H9 (cell line): Measurements from ENCODE around the gene ZNF469. TPM values are rescaled to one million over a fixed set of nuclear protein-coding genes. Genes with fewer than 3 reads are reported as not detected.

Experiments used
- DNase-seq: peaks from one replicate; pipeline ENCODE4 v3.0.0-alpha.2; 2017
- H2AFZ ChIP-seq: one replicate; pipeline ENCODE4 v1.6.1; 2013; ENCODE audit warnings: mild to moderate bottlenecking, low read length, control low read depth, moderate library complexity
- H2AK5ac ChIP-seq: 2 replicates; pipeline ENCODE4 v1.6.1; 2013; ENCODE audit warnings: low read length, control low read depth, mixed read lengths; ENCODE audit not compliant: insufficient read length
- H2BK120ac ChIP-seq: one replicate; pipeline ENCODE4 v1.6.1; 2013; ENCODE audit warnings: low read depth, mild to moderate bottlenecking, low read length, control low read depth, inconsistent platforms; ENCODE audit not compliant: poor library complexity, severe bottlenecking
- H2BK12ac ChIP-seq: 2 replicates; pipeline ENCODE4 v1.6.1; 2013; ENCODE audit warnings: low read length, control low read depth, mixed read lengths, low read depth; ENCODE audit not compliant: insufficient read length
- H2BK15ac ChIP-seq: 2 replicates; pipeline ENCODE4 v1.6.1; 2013; ENCODE audit warnings: low read depth, low read length, control low read depth
- H2BK20ac ChIP-seq: one replicate; pipeline ENCODE4 v1.6.1; 2013; ENCODE audit warnings: low read depth, mild to moderate bottlenecking, low read length, control low read depth, inconsistent platforms; ENCODE audit not compliant: poor library complexity, severe bottlenecking
- H2BK5ac ChIP-seq: 2 replicates; pipeline ENCODE4 v1.6.1; 2013; ENCODE audit warnings: low read length, control low read depth, mixed read lengths; ENCODE audit not compliant: insufficient read length
- H3K14ac ChIP-seq: 2 replicates; pipeline ENCODE4 v1.6.1; 2013; ENCODE audit warnings: low read length, control low read depth; ENCODE audit not compliant: insufficient read depth
- H3K18ac ChIP-seq: 2 replicates; pipeline ENCODE4 v1.6.1; 2013; ENCODE audit warnings: low read depth, mild to moderate bottlenecking, mixed read lengths, low read length, control low read depth; ENCODE audit not compliant: insufficient read length
- H3K23ac ChIP-seq: 2 replicates; pipeline ENCODE4 v1.6.1; 2013; ENCODE audit warnings: low read length, control low read depth, mixed read lengths, low read depth; ENCODE audit not compliant: insufficient read length
- H3K23me2 ChIP-seq: 2 replicates; pipeline ENCODE4 v1.6.1; 2013; ENCODE audit warnings: low read depth, mild to moderate bottlenecking, mixed read lengths, low read length, control low read depth; ENCODE audit not compliant: insufficient read length, poor library complexity, severe bottlenecking
- H3K27ac ChIP-seq: 2 replicates; pipeline ENCODE4 v1.5.1; 2013; ENCODE audit warnings: low read length, control low read depth, mixed read lengths, low read depth; ENCODE audit not compliant: insufficient read length
- H3K27me3 ChIP-seq: 2 replicates; pipeline ENCODE4 v1.6.1; 2013; ENCODE audit warnings: low read length, control low read depth, inconsistent platforms; ENCODE audit not compliant: insufficient read depth
- H3K4ac ChIP-seq: 2 replicates; pipeline ENCODE4 v1.6.1; 2013; ENCODE audit warnings: low read depth, mild to moderate bottlenecking, control low read depth, inconsistent platforms, low read length, moderate library complexity
- H3K4me1 ChIP-seq: 2 replicates; pipeline ENCODE4 v1.6.1; 2013; ENCODE audit warnings: low read length, control low read depth, inconsistent platforms; ENCODE audit not compliant: insufficient read depth
- H3K4me2 ChIP-seq: 2 replicates; pipeline ENCODE4 v1.6.1; 2013; ENCODE audit warnings: low read length, control low read depth, mixed read lengths; ENCODE audit not compliant: insufficient read length, insufficient read depth
- H3K56ac ChIP-seq: 2 replicates; pipeline ENCODE4 v1.6.1; 2013; ENCODE audit warnings: low read depth, mild to moderate bottlenecking, mixed read lengths, low read length, control low read depth; ENCODE audit not compliant: insufficient read length
- H3K79me1 ChIP-seq: 2 replicates; pipeline ENCODE4 v1.6.1; 2013; ENCODE audit warnings: low read depth, mild to moderate bottlenecking, moderate library complexity, low read length, control low read depth, inconsistent platforms; ENCODE audit not compliant: insufficient read depth, poor library complexity, severe bottlenecking
- H3K79me2 ChIP-seq: 2 replicates; pipeline ENCODE4 v1.6.1; 2013; ENCODE audit warnings: low read length, control low read depth, inconsistent platforms; ENCODE audit not compliant: insufficient read depth
- H3K9ac ChIP-seq: 2 replicates; pipeline ENCODE4 v1.6.1; 2013; ENCODE audit warnings: low read length, control low read depth, mixed read lengths; ENCODE audit not compliant: insufficient read length; ENCODE audit errors: extremely low read depth
- H3K9me3 ChIP-seq: one replicate; pipeline ENCODE4 v1.6.1; 2013; ENCODE audit warnings: low read depth, low read length, inconsistent platforms; ENCODE audit not compliant: control insufficient read depth
- H3T11ph ChIP-seq: one replicate; pipeline ENCODE4 v1.6.1; 2013; ENCODE audit warnings: mild to moderate bottlenecking, low read length, control low read depth, inconsistent platforms
- H4K20me1 ChIP-seq: one replicate; pipeline ENCODE4 v1.6.1; 2013; ENCODE audit not compliant: control insufficient read depth, insufficient read length, insufficient read depth
- H4K5ac ChIP-seq: 2 replicates; pipeline ENCODE4 v1.6.1; 2013; ENCODE audit warnings: low read depth, mild to moderate bottlenecking, mixed read lengths, low read length, control low read depth; ENCODE audit not compliant: insufficient read length
- H4K8ac ChIP-seq: replicated peaks from 2 replicates; pipeline ENCODE4 v1.6.1; 2013; ENCODE audit warnings: low read length, control low read depth, mixed read lengths, low read depth; ENCODE audit not compliant: insufficient read length
- H4K91ac ChIP-seq: 2 replicates; pipeline ENCODE4 v1.6.1; 2013; ENCODE audit warnings: low read depth, mild to moderate bottlenecking, moderate library complexity, mixed read lengths, low read length, control low read depth; ENCODE audit not compliant: insufficient read length
- H3K27ac Mint-ChIP-seq, 3 experiments: 2 replicates in 2 of 3; 3 replicates in 1 of 3; pipeline ENCODE4 v1.8.0; 2020 to 2021; ENCODE audit warnings: mixed read lengths in 3 of 3, mild to moderate bottlenecking in 1 of 3, moderate library complexity in 1 of 3
- H3K27me3 Mint-ChIP-seq: 2 replicates; pipeline ENCODE4 v1.8.0; 2021; ENCODE audit warnings: low read depth, mild to moderate bottlenecking, moderate library complexity, mixed read lengths
- H3K36me3 Mint-ChIP-seq, 3 experiments: 2 replicates in 2 of 3; 3 replicates in 1 of 3; pipeline ENCODE4 v1.8.0; 2020 to 2021; ENCODE audit warnings: low read depth in 3 of 3, mixed read lengths in 3 of 3; ENCODE audit not compliant: insufficient read depth in 1 of 3
- H3K4me1 Mint-ChIP-seq, 2 experiments: 2 replicates each; pipeline ENCODE4 v1.8.0; 2020; ENCODE audit warnings: mixed read lengths in 2 of 2
- H3K4me3 Mint-ChIP-seq, 2 experiments: 2 replicates in 1 of 2; 3 replicates in 1 of 2; pipeline ENCODE4 v1.8.0; 2020 to 2021; ENCODE audit warnings: mild to moderate bottlenecking in 2 of 2, mixed read lengths in 2 of 2, moderate library complexity in 1 of 2
- H3K9me3 Mint-ChIP-seq, 2 experiments: 2 replicates in 1 of 2; 3 replicates in 1 of 2; pipeline ENCODE4 v1.8.0; 2020; ENCODE audit warnings: mild to moderate bottlenecking in 2 of 2, mixed read lengths in 2 of 2, moderate library complexity in 1 of 2
- CTCF ChIP-seq: fragments of 200-600 bp; sonication (generic); conservative IDR thresholded peaks from 3 replicates; pipeline ENCODE4 v1.8.0; 2021; ENCODE audit warnings: antibody characterized with exemption, mild to moderate bottlenecking
- WGBS: extraction: QIAGEN DNeasy Blood & Tissue Kit; methylation state at CpG from one replicate; pipeline ENCODE4 v1.1.7; 2013; ENCODE audit warnings: missing lambda C conversion rate, low lambda C conversion rate, mixed read lengths; ENCODE audit not compliant: insufficient read length; ENCODE audit errors: extremely low coverage; 5-methylcytosine and 5-hydroxymethylcytosine counted together
- total RNA-seq: library from RNA; stranded (reverse); gene quantifications from 2 replicates; pipeline ENCODE4 v1.2.1, GENCODE V29; 2021

The ZNF469 gene
- total RNA-seq, 1 experiment from 2014 or later, result 4.4 TPM

GRCh38 chr16:88368994-88369393, 13.8 kb upstream of the ZNF469 start:
- no peak overlapping the region for H4K8ac ChIP-seq
- H3K4me1 ChIP-seq, result no peaks in the 10 kb centered on the region

More at GRCh38 chr16:88368994-88369393, 13.8 kb upstream of the ZNF469 start:
- no peaks in the 10 kb centered on the region for H3K27me3 ChIP-seq
- H4K5ac ChIP-seq, result no peak overlapping the region
- no CpG with 5 or more reads among the region's 7 CpGs for WGBS
- DNase-seq, result no peak
- H2BK5ac ChIP-seq, result no peak overlapping the region
- H2AFZ ChIP-seq, result no peak overlapping the region
- H4K20me1 ChIP-seq, result no peaks in the 10 kb centered on the region
- H2BK15ac ChIP-seq, result no peak overlapping the region
- H3K79me2 ChIP-seq, result no peaks in the 10 kb centered on the region
- no peak overlapping the region for H2BK20ac ChIP-seq
- no peak overlapping the region for H3K14ac ChIP-seq
- H3K27ac ChIP-seq, result no peak overlapping the region
- no peak overlapping the region for H3T11ph ChIP-seq
- H3K23ac ChIP-seq, result no peak overlapping the region
- Mint-ChIP-seq H3K4me3 (no peak overlapping the region), H3K27me3 (peaks cover 5% of the 10 kb centered on the region), H3K27ac (no peak overlapping the region), H3K9me3 (no peaks in the 10 kb centered on the region), H3K36me3 (0 out of 7 replicates have a peak, but pooled peaks cover 0 to 2% (median 0%) of the 10 kb centered on the region in 3 experiments), H3K4me1 (no peaks in the 10 kb centered on the region)
- H3K79me1 ChIP-seq, result no peaks in the 10 kb centered on the region
- no peak overlapping the region for H3K9ac ChIP-seq
- no peak overlapping the region for H2AK5ac ChIP-seq
- no peak for TF ChIP-seq CTCF
- no peaks in the 10 kb centered on the region for H3K9me3 ChIP-seq
- H3K18ac ChIP-seq, result no peak overlapping the region
- no peaks in the 10 kb centered on the region for H3K23me2 ChIP-seq
- H4K91ac ChIP-seq, result no peak overlapping the region
- no peak overlapping the region for H3K4me2 ChIP-seq
- no peak overlapping the region for H3K4ac ChIP-seq
- H2BK12ac ChIP-seq, result no peak overlapping the region
- no peak overlapping the region for H3K56ac ChIP-seq
- H2BK120ac ChIP-seq, result no peak overlapping the region
